K562 (cell line): ENCODE measurements around the gene ACER1. TPM values are rescaled to one million over a fixed set of nuclear protein-coding genes. Genes with fewer than 3 reads are reported as not detected.
A peak's percentile ranks its signal among the peaks of the same experiment; 100 is the strongest.

ENCODE experiments used
- ARID3B ChIP-seq: fragments of 250-450 bp; sonication (Bioruptor Pico); IDR thresholded peaks from 2 replicates; pipeline ENCODE4 v1.4.0; 2020; ENCODE audit warnings: borderline replicate concordance
- BHLHE40 ChIP-seq: IDR thresholded peaks from 2 replicates; pipeline ENCODE4 v1.6.1; 2011; ENCODE audit warnings: low read length, improper control_type of control experiment
- CREM ChIP-seq: IDR thresholded peaks from 2 replicates; pipeline ENCODE4 v1.6.1; 2014; ENCODE audit warnings: antibody characterized with exemption, low read depth
- CSDE1 ChIP-seq, 2 experiments: fragments of 450-650 bp; IDR thresholded peaks; 2 replicates each; pipeline ENCODE4 v1.6.1; 2016; ENCODE audit warnings: mild to moderate bottlenecking in 1 of 2
- ESRRB ChIP-seq: fragments of 250-450 bp; sonication (Bioruptor Pico); IDR thresholded peaks from 2 replicates; pipeline ENCODE4 v1.5.0; 2020; ENCODE audit warnings: mild to moderate bottlenecking, moderate library complexity, borderline replicate concordance
- ETV1 ChIP-seq: fragments of 450-650 bp; conservative IDR thresholded peaks from 2 replicates; pipeline ENCODE4 v1.6.1; 2016; ENCODE audit warnings: missing genetic modification characterization, control low read depth, low read depth, missing compliant biosample characterization
- FOSL1 ChIP-seq: fragments of 200-800 bp; sonication (Bioruptor generic); conservative IDR thresholded peaks from 2 replicates; pipeline ENCODE4 v1.6.1; 2016; ENCODE audit warnings: missing genetic modification characterization, missing compliant biosample characterization
- FOXA1 ChIP-seq: fragments of 450-650 bp; IDR thresholded peaks from 2 replicates; pipeline ENCODE4 v1.6.1; 2016; ENCODE audit warnings: mild to moderate bottlenecking, borderline replicate concordance
- HDAC3 ChIP-seq: fragments of 450-650 bp; IDR thresholded peaks from 2 replicates; pipeline ENCODE4 v1.6.1; 2018; ENCODE audit warnings: borderline replicate concordance, mild to moderate bottlenecking, moderate library complexity; ENCODE audit not compliant: partially characterized antibody
- KDM2B ChIP-seq: fragments of 250-450 bp; sonication (Bioruptor Pico); IDR thresholded peaks from 2 replicates; pipeline ENCODE4 v1.8.0; 2021; ENCODE audit warnings: mild to moderate bottlenecking, moderate library complexity
- KLF1 ChIP-seq: fragments of 450-650 bp; IDR thresholded peaks from 2 replicates; pipeline ENCODE4 v1.6.1; 2016; ENCODE audit warnings: missing genetic modification characterization, missing compliant biosample characterization
- MNT ChIP-seq, 2 experiments: fragments of 450-650 bp; conservative IDR thresholded peaks; 2 replicates each; pipeline ENCODE4 v1.6.1; 2017; ENCODE audit warnings: mild to moderate bottlenecking in 2 of 2, moderate library complexity in 2 of 2
- PHF20 ChIP-seq: fragments of 450-650 bp; IDR thresholded peaks from 2 replicates; pipeline ENCODE4 v1.6.1; 2018; ENCODE audit not compliant: partially characterized antibody
- RAD21 ChIP-seq, 2 experiments: fragments of 250-450 bp in 1 of 2; fragments of 450-650 bp in 1 of 2; sonication (Bioruptor Pico) in 1 of 2; formaldehyde crosslinking in 1 of 2; IDR thresholded peaks in 1 of 2; conservative IDR thresholded peaks in 1 of 2; 2 replicates each; pipeline versions ENCODE4 v1.4.0 to v1.8.0; 2020 to 2022; ENCODE audit warnings: mild to moderate bottlenecking in 2 of 2, moderate library complexity in 1 of 2
- SREBF1 ChIP-seq: fragments of 150-350 bp; IDR thresholded peaks from 2 replicates; pipeline ENCODE4 v1.6.1; 2014; ENCODE audit warnings: antibody characterized with exemption, low read depth, low read length, borderline replicate concordance
- TEAD1 ChIP-seq, 2 experiments: fragments of 450-650 bp in 1 of 2; sonication (generic) in 1 of 2; formaldehyde crosslinking; IDR thresholded peaks; 2 replicates each; pipeline versions ENCODE4 v1.4.0 to v1.8.0; 2020 to 2022; ENCODE audit warnings: mild to moderate bottlenecking in 2 of 2, missing genetic modification reagents in 1 of 2
- TFE3 ChIP-seq: fragments of 450-650 bp; formaldehyde crosslinking; IDR thresholded peaks from 2 replicates; pipeline ENCODE4 v1.4.0; 2020; ENCODE audit warnings: mild to moderate bottlenecking, mixed read lengths
- XRCC3 ChIP-seq: fragments of 450-650 bp; IDR thresholded peaks from 2 replicates; pipeline ENCODE4 v1.6.1; 2017; ENCODE audit warnings: mild to moderate bottlenecking, moderate library complexity
- YBX1 ChIP-seq: fragments of 450-650 bp; IDR thresholded peaks from 2 replicates; pipeline ENCODE4 v1.7.1; 2016; ENCODE audit warnings: mild to moderate bottlenecking
- ZNF175 ChIP-seq: fragments of 200-800 bp; sonication (Bioruptor generic); IDR thresholded peaks from 2 replicates; pipeline ENCODE4 v1.6.1; 2016; ENCODE audit warnings: low read depth, mild to moderate bottlenecking, missing genetic modification characterization, missing compliant biosample characterization
- ZNF280B ChIP-seq: fragments of 250-450 bp; sonication (Bioruptor Pico); IDR thresholded peaks from 2 replicates; pipeline ENCODE4 v1.5.1; 2021; ENCODE audit warnings: mild to moderate bottlenecking
- ZNF445 ChIP-seq: fragments of 250-450 bp; sonication (Bioruptor Pico); IDR thresholded peaks from 2 replicates; pipeline ENCODE4 v1.4.0; 2020; ENCODE audit warnings: low read depth, mild to moderate bottlenecking, moderate library complexity
- ZNF699 ChIP-seq: fragments of 250-450 bp; sonication (Bioruptor Pico); IDR thresholded peaks from 2 replicates; pipeline ENCODE4 v1.8.0; 2021; ENCODE audit warnings: mild to moderate bottlenecking, moderate library complexity; ENCODE audit not compliant: insufficient replicate concordance
- polyA plus RNA-seq, 8 experiments: library from polyadenylated mRNA; depleted of rRNA in 4 of 8; stranded (reverse) in 5 of 8; unstranded in 3 of 8; fragments of >200 nt; fragmentation: Nextera tagmentation in 2 of 8; fragmentation: Illumina TruSeq in 1 of 8; extraction: Ambion mirVana in 2 of 8; extraction: Trizol in 1 of 8; gene quantifications; 2 replicates each; pipeline versions ENCODE4 v1.2.1 to v1.2.3, GENCODE V29; 2011 to 2014; ENCODE audit warnings: inconsistent platforms in 1 of 8, missing spikeins in 1 of 8
- total RNA-seq, 7 experiments: library from RNA; depleted of rRNA in 6 of 7; stranded (reverse); fragments of >200 nt in 6 of 7; fragmentation: Illumina TruSeq in 2 of 7; extraction: Trizol in 2 of 7; gene quantifications; 2 replicates each; pipeline versions ENCODE4 v1.2.1 to v1.2.3, GENCODE V29; 2011 to 2021; ENCODE audit warnings: low replicate concordance in 1 of 7

ACER1 gene
- total and polyA plus RNA-seq, 9 of the 15 experiments (the other 6 are each of a cell fraction or from before 2014, with no cell fraction given) = not detected

- 0 out of 2 replicates have a peak, but pooled peaks have one; percentile 26 for TF ChIP-seq FOSL1
- TF ChIP-seq SREBF1 = no peak
- TF ChIP-seq KDM2B (CRISPR knock-in tag) = no peak
- no peak for TF ChIP-seq YBX1
- no peak for TF ChIP-seq ZNF699 (CRISPR knock-in tag)
- TF ChIP-seq MNT (conservative IDR thresholded peaks at IDR 0.05) = peak; percentile 72 to 88
- TF ChIP-seq ETV1 (tag) = no peak
- TF ChIP-seq BHLHE40 = peak; percentile 96
- no peak for TF ChIP-seq HDAC3
- no peak for TF ChIP-seq KLF1 (tag)
- TF ChIP-seq PHF20 = peak; percentile 34
- no peak for TF ChIP-seq FOXA1
- no peak for TF ChIP-seq XRCC3
- no peak for TF ChIP-seq ZNF445 (CRISPR knock-in tag)
- no peak for TF ChIP-seq TEAD1 (CRISPR knock-in tag; IDR thresholded peaks at IDR 0.05)
- peak; percentile 24 to 37; a peak in 2 of 4 replicates for TF ChIP-seq RAD21 (CRISPR knock-in tag; conservative IDR thresholded peaks at IDR 0.05 in 1 of 2, IDR thresholded peaks at IDR 0.05 in 1 of 2)
- TF ChIP-seq TFE3 = no peak
- TF ChIP-seq ZNF175 (CRISPR knock-in tag) = no peak
- peak; percentile 88 for TF ChIP-seq CREM
- TF ChIP-seq CSDE1 (IDR thresholded peaks at IDR 0.05) = no peak
- TF ChIP-seq ARID3B (CRISPR knock-in tag) = no peak
- no peak for TF ChIP-seq ZNF280B (CRISPR knock-in tag)
- TF ChIP-seq ESRRB (CRISPR knock-in tag) = no peak
Measured at GRCh38 chr19:6279931-6280591, 53.4 kb downstream of the ACER1 start, which contains the start of gene MLLT1 (continued).
